ENCODE results near the gene ZNF385D.

The ZNF385D gene

DNA sequence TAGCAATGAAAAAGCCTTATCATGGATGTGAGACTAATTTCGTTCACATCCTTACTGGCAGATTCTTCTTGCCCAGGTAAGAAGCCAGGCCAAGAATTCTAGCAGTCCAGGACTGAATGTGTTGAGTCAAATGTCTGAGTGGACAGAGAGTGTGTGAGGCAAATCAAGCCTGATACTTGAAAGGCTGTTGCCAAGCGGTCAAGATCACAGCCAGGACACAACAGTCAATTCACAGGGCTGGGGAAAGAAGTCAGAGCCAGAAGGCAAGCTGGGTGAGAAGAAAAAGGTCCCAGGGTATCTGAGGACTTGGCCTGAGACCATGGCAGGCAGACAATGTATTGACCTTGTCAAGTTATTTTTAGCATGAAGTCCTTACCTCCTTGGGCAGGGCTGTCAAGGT is 301.3 kb downstream of the ZNF385D start:
- TF ChIP-seq CTCF (IDR thresholded peaks at IDR 0.05; ENCODE audit: low read depth, low read length), result no peak
- no peak overlapping the region for H3K4me3 ChIP-seq (ENCODE audit: low read depth, low read length)

GRCh38 chr3:21447476-21448151 is 303.4 kb downstream of the ZNF385D start:
- no peak for TF ChIP-seq CTCF (IDR thresholded peaks at IDR 0.05; ENCODE audit: low read depth, low read length)
- H3K4me3 ChIP-seq (ENCODE audit: low read depth, low read length), result no peak overlapping the region

DNA sequence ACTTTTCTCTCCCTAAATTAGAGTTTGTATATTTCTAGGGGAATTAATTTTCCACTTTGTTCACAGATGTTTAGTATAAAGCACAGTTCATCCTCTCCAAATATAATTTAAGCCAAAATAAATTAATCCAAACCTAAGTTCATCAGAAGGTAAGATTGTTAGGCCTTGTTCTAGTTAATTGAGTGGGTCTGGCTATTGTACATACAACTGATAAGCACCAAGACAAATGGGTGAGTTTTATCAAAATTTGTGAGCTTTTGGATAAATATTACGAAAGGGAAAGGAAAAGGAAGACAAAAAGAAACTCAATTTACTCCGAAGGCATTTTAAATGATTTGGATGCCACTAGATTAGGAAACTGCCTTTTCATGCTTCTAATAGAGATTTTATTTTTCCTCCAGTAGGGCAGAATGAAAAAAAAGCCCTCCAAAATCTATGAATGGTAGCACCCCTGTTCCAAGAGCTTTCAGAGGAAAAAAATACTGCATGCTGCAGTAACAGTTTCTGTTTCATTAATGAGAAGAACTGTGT is 304.0 kb downstream of the ZNF385D start:
- no peak for TF ChIP-seq CTCF (IDR thresholded peaks at IDR 0.05; ENCODE audit: low read depth, low read length)
- no peak overlapping the region for H3K4me3 ChIP-seq (ENCODE audit: low read depth, low read length)

DNA sequence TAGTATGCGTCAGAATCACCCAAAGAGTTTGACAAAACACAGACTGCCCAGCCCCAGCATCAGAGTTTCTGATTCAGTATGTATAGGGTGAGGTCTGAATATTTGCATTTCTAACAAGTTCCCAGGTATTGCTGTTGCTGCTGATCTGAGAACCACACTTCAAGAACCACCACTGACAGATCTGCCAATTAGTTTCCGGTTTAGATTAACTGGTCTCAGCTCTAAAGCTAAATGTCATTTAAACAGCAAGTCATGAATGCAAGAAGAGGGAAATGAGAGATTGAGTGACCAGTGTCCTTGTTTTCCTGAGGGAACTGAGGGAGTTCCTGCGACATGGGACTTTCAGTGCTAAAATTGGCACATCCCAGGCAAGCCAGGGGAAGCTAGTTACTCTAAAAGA is 305.0 kb downstream of the ZNF385D start:
- no peak overlapping the region for H3K4me3 ChIP-seq (ENCODE audit: low read depth, low read length)
- no peak for TF ChIP-seq CTCF (IDR thresholded peaks at IDR 0.05; ENCODE audit: low read depth, low read length)

GRCh38 chr3:21441821-21442220 is 309.2 kb downstream of the ZNF385D start:
- TF ChIP-seq CTCF (IDR thresholded peaks at IDR 0.05; ENCODE audit: low read depth, low read length), result no peak
- H3K4me3 ChIP-seq (ENCODE audit: low read depth, low read length), result no peak overlapping the region

DNA sequence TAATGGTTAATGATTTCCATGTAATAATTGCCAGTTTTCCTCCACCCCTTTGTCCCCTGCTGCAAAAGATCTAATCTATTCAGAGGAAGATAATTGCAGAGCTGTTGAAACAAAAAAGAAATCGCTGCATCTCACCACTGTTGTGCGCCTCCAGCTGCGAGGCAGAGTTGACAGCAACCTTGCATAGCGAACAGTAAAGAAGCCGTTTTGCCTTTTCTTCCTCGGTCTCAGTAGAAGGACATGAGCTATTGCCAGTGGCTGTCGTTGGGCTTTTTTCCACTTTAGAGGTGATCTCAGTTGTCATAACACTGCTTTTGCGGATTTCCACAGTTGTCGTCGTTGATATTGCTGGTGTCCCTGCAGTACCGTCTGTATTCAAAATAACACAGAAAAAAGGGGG is 314.2 kb downstream of the ZNF385D start:
- H3K4me3 ChIP-seq (ENCODE audit: low read depth, low read length), result no peak overlapping the region
- no peak for TF ChIP-seq CTCF (IDR thresholded peaks at IDR 0.05; ENCODE audit: low read depth, low read length)

DNA sequence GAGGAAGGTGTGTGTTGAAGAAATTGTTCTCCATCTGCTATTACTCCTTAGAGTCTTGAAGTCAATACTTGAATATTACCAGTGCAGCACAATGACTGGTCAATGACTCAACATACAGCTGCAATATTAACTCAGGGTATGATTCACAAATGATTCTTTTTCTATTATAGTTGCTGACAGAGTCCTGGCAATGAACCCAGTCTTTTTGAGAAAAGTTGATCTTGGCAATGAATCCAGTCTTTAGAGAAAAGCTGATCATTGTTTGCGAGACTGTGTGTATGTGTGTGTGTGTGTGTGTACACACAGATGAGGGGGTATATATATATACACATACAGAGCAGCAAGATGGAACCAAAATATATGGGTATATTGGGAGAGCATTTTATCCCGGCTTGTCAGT is 315.1 kb downstream of the ZNF385D start:
- no peak for TF ChIP-seq CTCF (IDR thresholded peaks at IDR 0.05; ENCODE audit: low read depth, low read length)
- H3K4me3 ChIP-seq (ENCODE audit: low read depth, low read length), result no peak overlapping the region
